Measurements from ENCODE around the gene SORBS2. TPM values are rescaled to one million over a fixed set of nuclear protein-coding genes. Genes with fewer than 3 reads are reported as not detected.

SORBS2 gene
- total RNA-seq, 2 donors from 2014 or later = 7.0 to 13.8 TPM

- 92 to 93% methylated on average over 8 to 9 of the region's 9 CpGs for WGBS, 2 experiments (ENCODE audit: insufficient coverage in 1 of 2, insufficient read length in 1 of 2)
- no peak overlapping the region for H3K9ac ChIP-seq (ENCODE audit: extremely low read depth, low read length, poor library complexity, severe bottlenecking)
- no peak overlapping the region for H3K27ac ChIP-seq (ENCODE audit: low read depth, low read length)
- no peaks in the 10 kb centered on the region for H3K9me3 ChIP-seq (ENCODE audit: control insufficient read depth, low read length)
- no peaks in the 10 kb centered on the region for H3K9me3 Mint-ChIP-seq
- peaks cover 8% of the 10 kb centered on the region for H3K27me3 Mint-ChIP-seq (ENCODE audit: insufficient read depth)
- H3K36me3 Mint-ChIP-seq (ENCODE audit: low read depth) = no peaks in the 10 kb centered on the region
- no peaks in the 10 kb centered on the region for H3K27me3 ChIP-seq (ENCODE audit: control insufficient read depth, insufficient read depth, low read length, poor library complexity, severe bottlenecking)
- H3K4me1 Mint-ChIP-seq = no peaks in the 10 kb centered on the region
- no peak overlapping the region for H3K27ac Mint-ChIP-seq
- H3K4me3 ChIP-seq (ENCODE audit: low read length) = no peak overlapping the region
- H3K4me3 Mint-ChIP-seq = no peak overlapping the region
- no peaks in the 10 kb centered on the region for H3K36me3 ChIP-seq (ENCODE audit: control insufficient read depth, insufficient read depth, low read length)
- no peak for DNase-seq
- no peaks in the 10 kb centered on the region for H3K4me1 ChIP-seq (ENCODE audit: control insufficient read depth, insufficient read depth, low read length)
- no peak for TF ChIP-seq CTCF (conservative IDR thresholded peaks at IDR 0.05)
Observed at GRCh38 chr4:185626798-185627197, 185.2 kb downstream of the SORBS2 start.

- Histone ChIP-seq H3K36me3 (ENCODE audit: control insufficient read depth, insufficient read depth, low read length) (no peaks in the 10 kb centered on the region), H3K9me3 (ENCODE audit: control insufficient read depth, low read length) (no peaks in the 10 kb centered on the region), H3K27ac (ENCODE audit: low read depth, low read length) (no peak overlapping the region), H3K27me3 (ENCODE audit: control insufficient read depth, insufficient read depth, low read length, poor library complexity, severe bottlenecking) (no peaks in the 10 kb centered on the region), H3K9ac (ENCODE audit: extremely low read depth, low read length, poor library complexity, severe bottlenecking) (no peak overlapping the region), H3K4me3 (ENCODE audit: low read length) (no peak overlapping the region), H3K4me1 (ENCODE audit: control insufficient read depth, insufficient read depth, low read length) (peaks cover 4% of the 10 kb centered on the region)
- no peak for DNase-seq
- Mint-ChIP-seq H3K36me3 (ENCODE audit: low read depth) (no peaks in the 10 kb centered on the region), H3K4me1 (no peaks in the 10 kb centered on the region), H3K9me3 (no peaks in the 10 kb centered on the region), H3K27me3 (ENCODE audit: insufficient read depth) (peaks cover 8% of the 10 kb centered on the region), H3K27ac (no peak overlapping the region), H3K4me3 (no peak overlapping the region)
- no peak for TF ChIP-seq CTCF (conservative IDR thresholded peaks at IDR 0.05)
- WGBS, 2 experiments (ENCODE audit: insufficient coverage in 1 of 2, insufficient read length in 1 of 2) = 79% methylated on average over 2 of the region's 2 CpGs; no CpG with 5 or more reads in 1 of the 2 experiments
Observed at GRCh38 chr4:185625503-185625902, 186.5 kb downstream of the SORBS2 start.

GRCh38 chr4:185624259-185624589, 187.8 kb downstream of the SORBS2 start:
- Mint-ChIP-seq H3K27ac (no peak overlapping the region), H3K27me3 (ENCODE audit: insufficient read depth) (peaks cover 8% of the 10 kb centered on the region), H3K4me1 (no peaks in the 10 kb centered on the region), H3K4me3 (no peak overlapping the region), H3K9me3 (no peaks in the 10 kb centered on the region), H3K36me3 (ENCODE audit: low read depth) (no peaks in the 10 kb centered on the region)
- WGBS, 2 experiments (ENCODE audit: insufficient coverage in 1 of 2, insufficient read length in 1 of 2) = 94 to 95% methylated on average over 9 to 10 of the region's 10 CpGs
- Histone ChIP-seq H3K4me3 (ENCODE audit: low read length) (no peak overlapping the region), H3K27ac (ENCODE audit: low read depth, low read length) (no peak overlapping the region), H3K4me1 (ENCODE audit: control insufficient read depth, insufficient read depth, low read length) (peaks cover 4% of the 10 kb centered on the region), H3K36me3 (ENCODE audit: control insufficient read depth, insufficient read depth, low read length) (no peaks in the 10 kb centered on the region), H3K9ac (ENCODE audit: extremely low read depth, low read length, poor library complexity, severe bottlenecking) (no peak overlapping the region), H3K9me3 (ENCODE audit: control insufficient read depth, low read length) (no peaks in the 10 kb centered on the region), H3K27me3 (ENCODE audit: control insufficient read depth, insufficient read depth, low read length, poor library complexity, severe bottlenecking) (no peaks in the 10 kb centered on the region)
- TF ChIP-seq CTCF (conservative IDR thresholded peaks at IDR 0.05) = no peak
- DNase-seq = no peak

Measured in endodermal cell (in vitro differentiated cells).